NOMO-1 (cell line): Measurements from ENCODE around the gene PM20D2.

Source experiments
- DNase-seq, 2 experiments: peaks; one replicate each; lab custom pipeline; 2025; ENCODE audit not compliant: unreplicated experiment in 2 of 2; lab: John Stamatoyannopoulos, UW

PM20D2 gene

DNA sequence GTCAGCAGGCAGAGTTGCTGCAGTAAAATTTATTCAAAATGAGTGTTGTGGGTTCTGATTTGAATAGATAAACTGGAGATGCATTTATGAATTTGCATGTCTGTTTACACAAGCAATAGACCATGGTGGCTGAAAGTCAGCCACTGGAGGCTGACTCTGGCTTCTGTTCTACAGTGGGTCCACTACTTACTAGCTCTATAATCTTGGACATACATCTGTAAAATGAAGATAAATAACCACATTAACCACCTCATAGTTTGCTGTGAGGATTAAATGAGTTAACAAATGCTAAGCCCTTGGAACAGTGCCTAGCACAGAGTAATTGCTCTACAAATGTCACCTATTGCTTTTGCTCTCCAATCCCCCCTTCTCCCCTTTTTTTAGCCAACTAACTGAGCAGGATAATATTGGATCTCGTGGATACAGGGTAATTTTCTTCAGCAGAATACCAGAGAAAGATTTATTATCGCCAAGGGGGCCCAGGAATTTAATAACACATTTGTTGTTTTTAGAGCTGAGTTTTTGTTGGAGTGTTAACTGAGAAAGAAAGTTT lies 1.4 kb upstream of the PM20D2 start:
- DNase-seq = no peak

DNA sequence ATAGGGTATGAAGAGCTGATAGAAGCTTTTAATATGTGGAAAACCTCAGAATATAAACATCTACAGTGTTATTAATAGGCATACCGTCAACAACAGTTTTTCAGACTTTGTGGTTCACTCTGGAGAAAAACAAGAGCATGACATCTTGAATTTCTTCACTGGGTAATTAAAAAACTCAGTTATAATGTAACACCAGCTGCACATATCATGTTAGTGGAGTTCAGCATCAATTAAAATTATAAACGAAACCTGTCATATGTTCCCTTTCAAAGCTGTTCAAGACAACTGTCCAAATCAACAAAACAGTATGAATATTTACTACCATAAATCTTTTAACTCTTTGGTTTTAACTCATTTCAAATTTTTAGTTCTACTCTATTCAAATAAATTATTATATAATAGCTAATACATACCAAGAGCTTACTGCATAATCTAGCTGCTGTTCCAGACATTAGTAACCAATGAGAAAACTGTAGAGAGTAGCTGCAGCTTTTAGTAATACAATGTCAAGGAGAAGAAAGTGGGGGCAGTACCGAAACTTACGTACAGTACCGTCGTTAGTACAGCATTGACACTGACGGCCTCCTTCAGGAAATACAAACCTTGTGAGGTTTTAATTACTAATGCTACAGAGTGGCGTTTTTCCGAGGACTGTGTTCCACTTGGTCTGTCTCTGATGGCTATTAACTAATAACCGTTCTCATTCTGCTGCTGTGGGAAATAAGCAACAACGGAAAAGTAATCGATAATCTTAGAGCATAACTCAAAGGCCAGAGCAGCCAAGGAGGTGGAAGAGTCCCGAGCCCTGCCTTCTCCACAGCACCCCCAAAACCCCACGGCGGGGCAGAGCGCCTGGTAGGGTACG lies 532 bp upstream of the PM20D2 start:
- DNase-seq = peak; percentile 40 to 75

DNA sequence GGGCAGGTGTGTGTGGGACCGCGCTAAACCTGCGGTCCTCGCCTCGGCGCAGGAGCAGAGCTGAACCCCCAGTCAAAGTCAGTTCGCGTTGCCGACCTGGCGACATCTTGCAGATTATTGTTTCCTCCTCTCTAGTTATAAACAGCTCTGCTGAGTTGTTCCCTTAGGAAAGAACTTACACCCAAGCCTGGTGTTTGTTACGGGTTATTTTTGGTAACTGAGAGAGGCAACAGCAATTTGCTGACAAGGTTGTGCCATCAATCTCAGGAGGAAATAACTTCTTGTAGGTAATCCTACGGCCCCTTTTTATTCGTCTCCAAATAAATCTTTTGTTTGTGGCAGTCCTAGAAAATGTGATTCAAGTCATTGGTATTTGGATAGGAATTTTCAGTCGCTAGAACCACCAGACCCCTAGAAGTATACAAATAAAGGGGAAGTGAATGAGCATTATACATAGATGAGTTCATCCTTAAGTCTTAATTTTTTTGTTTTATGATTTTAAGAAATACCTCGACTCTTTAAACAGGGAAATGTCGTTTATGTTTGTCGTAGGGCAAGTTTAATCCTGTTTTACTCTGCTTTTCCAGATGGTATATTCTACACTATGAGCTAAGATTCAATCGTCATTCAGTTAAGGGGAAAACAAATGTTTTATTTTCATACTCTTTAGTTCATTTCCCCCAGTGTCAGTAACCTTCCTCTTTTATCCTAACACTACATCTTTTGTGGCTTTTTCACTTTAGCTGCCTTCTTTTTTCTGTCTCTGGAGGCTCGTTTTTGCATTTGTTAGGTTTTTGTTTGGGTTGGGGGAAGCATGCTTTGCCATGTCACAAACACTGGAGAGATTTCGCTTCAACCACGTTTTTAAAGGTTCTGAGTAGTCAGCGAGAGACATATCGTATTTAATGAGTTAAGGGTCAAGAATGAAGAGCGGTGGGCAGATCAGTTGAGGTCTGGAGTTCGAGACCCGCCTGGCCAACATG lies 1.2 kb downstream of the PM20D2 start:
- DNase-seq = peak in 1 of 2 experiments; percentile 56

DNA sequence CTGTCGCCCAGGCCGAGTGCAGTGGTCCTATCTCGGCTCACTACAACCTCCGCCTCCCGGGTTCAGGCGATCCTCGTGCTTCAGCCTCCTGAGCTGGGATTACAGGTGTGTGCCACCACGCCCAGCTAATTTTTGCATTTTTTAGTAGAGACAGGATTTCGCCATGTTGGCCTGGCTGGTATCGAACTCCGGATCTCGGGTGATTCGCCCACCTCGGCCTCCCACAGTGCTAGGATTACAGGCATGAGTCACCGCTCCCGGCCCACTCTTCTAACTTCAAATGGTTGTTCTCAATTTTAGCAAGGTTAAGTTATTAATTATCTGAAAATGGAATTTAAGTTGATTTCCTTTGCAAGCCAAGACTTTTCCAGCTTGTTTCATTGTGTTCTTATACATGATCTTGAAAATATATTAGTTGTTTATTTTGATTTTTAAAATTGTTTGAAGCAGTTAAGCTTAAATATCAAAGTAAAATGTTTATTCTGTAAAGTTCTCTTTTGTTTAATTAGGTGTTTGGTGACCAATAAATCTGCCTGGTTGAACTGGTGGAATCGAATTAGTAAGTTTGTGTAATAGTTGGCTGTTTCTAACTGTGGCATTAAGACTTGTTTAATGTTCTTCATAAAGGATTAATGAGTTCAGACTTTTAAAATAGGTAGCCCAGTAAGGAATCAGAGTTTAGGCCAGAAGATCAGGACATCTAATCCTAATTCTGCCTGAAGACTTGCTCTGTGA lies 2.3 kb downstream of the PM20D2 start:
- DNase-seq = no peak

DNA sequence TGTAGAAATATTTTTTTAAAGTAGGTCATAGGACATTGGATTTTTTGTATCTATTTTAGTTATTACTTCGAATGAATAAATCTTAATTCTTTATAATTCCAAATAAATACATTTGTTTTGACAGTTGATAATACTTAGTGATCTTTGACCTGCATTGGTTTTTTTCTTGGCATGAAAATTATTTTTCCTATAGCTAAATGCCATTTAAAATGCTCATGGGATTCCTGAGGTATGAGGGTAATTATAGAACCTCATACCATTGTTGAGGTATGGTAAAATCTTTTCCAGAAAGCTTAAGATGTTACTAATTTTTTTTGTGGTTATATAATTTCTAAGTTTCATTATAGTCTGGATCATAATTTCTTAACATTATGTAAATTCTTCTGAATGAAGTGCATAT lies 8.3 kb downstream of the PM20D2 start:
- no peak for DNase-seq

DNA sequence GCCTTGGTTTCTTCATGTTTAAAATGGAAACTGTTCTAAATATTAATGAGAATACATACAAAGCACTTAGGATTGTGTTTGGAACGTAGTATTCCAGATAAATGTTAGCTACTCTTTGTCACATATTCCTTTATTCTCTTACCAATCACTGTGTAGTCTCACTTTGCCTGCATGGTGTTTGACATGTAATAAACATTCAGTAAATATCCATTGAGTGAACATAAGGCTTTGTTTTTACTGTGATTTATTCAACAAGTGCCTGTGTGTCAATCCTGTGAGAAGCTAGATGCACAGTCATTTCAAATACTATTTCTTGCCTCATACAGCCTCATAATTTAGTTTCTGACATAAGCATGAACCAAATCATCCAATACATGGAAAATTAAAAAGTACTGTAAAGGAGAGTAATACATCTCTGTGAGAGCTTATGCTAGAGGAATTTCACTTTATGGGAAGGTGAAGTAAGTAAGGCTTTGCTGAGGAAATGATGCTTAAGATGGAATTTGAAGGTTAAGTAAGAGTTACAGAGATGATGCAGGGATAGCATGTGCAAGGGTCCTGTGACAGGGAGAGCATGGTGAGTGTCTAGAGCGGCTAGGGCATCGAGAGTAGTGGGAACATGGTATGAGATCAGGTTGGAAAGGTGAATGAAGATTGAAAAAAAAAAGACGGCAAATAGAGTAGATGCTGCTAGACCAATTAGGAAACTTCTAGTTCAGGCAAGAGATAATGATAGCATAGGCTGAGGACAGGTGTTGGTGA lies 14.7 kb downstream of the PM20D2 start:
- DNase-seq = no peak

DNA sequence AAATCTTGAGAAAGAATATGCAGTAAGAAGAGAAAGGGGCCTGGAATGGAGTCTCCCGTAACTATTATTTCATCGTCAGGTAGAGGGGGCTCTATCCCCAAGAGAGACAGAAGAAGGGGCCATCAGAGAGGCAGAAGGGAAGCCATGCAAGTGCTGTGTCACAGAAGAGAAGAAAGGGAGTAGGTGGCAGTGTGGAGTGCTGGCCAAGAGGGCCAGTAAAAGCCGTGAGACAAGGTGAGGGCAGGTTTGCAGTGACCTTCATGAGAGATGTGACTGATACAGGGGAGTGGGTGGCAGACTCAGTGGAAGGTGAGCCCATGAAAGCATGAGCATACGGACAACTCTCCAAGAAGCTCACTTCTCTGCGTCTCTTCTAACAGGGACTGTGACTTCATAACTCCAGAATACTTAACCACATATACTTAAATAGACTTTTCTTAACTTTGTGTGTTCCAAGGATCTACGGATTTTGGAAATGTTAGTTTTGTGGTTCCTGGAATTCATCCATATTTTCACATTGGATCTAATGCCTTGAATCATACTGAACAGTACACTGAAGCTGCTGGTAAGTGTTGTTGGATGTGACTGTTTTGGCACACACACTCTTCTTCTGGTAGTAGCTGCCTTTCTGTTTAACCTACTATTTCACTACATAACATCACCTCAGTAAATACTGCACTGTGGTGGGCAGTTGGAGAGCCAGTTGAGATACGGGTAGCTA lies 15.6 kb downstream of the PM20D2 start:
- no peak for DNase-seq

DNA sequence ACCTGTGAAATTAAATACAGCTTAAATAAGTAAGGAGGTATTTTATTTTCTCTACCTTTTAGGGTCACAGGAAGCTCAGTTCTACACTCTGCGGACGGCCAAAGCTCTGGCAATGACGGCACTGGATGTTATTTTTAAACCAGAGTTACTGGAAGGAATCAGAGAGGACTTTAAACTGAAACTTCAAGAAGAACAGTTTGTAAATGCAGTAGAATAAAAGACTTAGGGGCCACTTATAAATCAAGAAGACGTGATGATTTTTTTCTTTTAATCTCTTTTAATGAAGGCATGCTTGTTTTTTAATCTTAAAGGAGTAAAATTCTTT lies 16.2 kb downstream of the PM20D2 start:
- DNase-seq = no peak

DNA sequence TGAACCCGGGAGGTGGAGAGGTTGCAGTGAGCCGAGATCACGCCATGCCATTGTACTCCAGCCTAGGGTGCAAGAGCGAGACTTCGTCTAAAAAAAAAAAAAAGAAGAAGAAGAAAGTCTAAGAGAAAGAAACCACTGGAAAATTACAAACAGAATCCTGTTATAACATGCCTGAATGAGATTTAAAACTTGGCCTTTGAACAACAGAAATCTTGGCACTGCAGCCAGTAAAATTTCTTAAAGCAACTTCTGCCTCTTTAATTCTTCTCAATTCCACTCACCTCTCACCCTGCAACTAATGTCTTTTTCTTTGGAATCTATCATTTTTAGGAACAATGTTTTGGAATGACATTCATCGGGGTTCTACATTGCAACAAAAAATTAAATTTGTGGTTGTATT lies 26.3 kb downstream of the PM20D2 start:
- no peak for DNase-seq

DNA sequence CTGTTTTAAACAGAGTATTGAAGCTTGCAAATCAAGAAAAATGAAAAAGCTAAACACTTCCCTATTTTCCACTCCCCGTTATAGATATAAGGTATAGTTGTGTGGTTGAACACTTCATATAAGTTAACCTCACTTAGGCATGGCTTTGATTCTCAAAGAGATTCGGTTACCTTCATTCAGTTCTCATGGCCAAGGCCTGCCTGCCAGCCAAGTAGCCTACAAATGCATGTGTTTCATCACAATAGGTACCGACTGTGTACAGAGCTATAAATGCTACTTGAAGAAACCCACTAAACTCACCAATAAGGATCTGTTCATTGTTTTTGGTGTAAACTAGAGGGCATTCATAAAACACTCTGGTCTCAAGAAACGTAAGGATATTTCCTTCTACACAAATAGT lies 27.8 kb downstream of the PM20D2 start:
- no peak for DNase-seq

DNA sequence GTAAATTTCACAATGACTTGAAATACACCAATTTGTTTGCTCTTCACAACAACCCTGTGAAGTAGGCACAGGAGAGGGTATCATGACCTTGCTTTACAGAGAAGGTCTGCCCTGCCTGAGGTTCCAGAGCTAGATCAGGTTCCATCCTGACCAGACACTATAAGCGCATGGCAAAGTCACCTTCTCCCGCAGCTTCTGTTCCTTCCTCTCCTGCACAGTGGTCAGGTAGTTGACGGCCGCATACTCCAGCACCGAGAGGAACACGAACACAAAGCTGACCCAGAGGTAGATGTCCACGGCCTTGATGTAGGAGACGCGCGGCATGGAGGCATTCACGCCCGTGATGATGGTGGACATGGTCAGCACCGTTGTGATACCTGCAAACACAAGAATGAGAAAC lies 34.3 kb downstream of the PM20D2 start:
- DNase-seq = no peak

DNA sequence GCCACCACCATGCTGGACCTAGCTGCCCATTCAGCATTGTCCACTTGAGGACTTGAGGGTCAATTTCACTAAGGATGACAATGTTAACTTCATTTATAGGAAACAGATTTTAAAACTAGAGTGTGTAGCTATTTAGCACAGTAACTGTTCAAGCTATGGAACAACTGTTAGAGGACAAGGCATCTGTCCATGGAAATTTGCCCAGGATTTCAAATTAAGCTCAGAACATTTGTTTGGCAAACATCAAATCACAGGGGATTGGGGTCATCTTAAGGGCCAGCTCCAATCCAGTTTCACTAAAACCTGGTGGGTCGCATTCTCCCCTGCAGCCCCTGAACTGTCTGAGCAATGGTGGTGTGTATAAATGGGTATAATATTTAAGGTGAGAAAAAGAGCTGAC lies 35.1 kb downstream of the PM20D2 start:
- no peak for DNase-seq

DNA sequence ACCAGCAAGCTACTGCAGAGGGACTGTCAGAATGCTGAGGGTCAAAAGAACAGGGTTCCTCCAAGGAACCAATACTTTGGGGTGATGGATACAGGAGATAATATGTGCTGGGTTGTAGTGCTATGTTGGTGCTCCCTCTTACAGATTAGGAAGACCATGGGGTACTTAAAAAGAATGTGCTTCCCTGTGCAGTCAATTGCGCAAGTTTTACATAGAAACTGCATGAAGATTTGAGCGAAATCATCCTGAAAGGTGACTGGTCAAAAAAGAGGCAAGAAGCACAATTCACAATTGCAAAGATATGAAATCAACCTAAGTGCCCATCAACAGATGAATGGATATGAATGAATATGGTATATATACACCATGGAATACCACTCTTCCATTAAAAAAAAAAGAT lies 37.4 kb downstream of the PM20D2 start:
- DNase-seq = no peak

DNA sequence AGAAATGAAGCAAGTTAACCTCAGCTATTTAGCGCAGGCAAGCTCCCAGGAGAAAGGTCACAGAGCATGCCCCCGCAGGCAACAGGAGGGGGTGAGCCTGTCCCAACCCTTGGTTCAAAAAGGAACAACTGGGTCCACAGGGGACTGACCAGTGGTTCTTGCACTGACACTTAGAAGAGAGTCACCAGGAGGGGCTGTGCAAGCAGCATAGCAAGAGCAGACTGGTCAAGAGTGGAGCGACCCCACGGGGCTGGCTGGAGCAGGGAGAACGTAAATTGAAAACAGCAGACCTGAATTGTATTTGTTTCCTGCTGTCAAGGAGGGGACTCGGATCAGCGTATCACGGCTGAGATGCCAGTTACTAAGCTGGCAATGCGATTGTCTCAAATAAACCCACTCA lies 38.5 kb downstream of the PM20D2 start:
- DNase-seq = no peak

DNA sequence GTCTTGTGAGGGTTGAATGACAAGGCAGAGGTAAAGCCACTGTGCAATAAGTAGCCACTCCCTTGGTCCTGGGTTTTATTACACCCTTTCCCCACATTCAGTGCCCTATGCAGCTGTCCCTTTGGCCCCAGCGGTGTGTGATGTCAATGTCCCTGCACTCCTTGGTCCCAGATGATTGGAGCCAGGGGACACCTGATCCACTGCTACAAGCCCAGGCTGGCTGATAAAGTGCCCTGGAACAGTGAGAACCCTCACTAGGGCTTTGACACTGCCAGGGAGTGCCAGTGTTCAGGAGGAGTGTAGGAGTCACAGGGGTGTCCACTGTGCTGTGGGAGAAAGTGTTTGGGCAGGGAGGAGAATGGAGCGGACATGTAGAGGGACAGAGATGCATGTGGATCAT lies 40.9 kb downstream of the PM20D2 start:
- no peak for DNase-seq

DNA sequence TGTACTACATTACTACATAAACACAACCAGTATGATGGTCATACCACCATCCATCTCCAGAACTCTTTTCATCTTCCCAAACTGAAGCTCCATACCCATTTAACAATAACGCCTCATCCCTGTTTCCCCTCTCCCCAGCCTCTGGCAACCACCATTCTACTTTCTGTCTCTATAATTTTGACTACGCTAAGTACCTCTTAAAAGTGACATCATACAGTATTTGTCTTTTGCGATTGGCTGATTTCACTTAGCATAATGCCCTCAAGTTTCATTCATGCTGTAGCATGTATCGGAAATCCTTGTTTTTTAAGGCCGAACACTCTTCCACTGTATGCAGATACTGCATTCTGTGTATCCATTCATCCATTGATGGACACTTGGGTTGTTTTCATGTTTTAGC lies 41.6 kb downstream of the PM20D2 start:
- DNase-seq = no peak

DNA sequence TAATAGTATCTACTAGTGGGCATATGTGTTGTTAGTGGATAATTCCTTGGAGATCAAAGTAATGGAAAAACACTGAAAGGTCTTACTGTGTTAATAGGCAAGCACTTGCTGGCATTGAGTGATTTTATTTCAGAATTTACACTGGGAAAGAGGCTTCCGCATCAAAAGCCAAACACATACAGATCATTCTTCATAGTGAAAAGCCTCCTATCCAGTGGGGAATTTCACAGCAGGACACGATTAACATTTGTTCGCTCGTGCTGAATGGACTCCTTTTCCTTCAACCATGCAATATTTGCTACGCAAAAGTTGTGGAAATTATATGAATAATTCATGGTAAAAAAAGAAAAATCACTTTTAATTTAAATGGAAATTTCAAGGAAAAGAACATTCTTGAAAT lies 44.9 kb downstream of the PM20D2 start:
- no peak for DNase-seq

DNA sequence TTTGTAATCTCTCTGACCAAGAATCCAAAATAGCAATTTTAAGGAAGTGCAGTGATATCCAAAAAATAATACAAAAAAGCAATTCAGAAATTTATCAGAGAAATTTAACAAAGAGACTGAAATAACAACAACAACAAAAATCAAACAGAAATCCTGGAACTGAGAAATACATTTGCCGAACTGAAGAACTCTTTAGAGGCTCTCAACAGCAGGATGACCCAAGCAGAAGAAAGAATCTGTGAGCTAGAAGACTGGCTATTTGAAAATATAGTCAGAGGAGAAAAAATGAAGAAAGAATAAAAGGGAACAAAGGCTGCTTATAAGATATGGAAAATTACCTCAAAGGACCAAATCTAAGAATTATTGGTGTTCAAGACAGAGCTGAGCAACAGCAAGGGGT lies 48.7 kb downstream of the PM20D2 start:
- DNase-seq = no peak

DNA sequence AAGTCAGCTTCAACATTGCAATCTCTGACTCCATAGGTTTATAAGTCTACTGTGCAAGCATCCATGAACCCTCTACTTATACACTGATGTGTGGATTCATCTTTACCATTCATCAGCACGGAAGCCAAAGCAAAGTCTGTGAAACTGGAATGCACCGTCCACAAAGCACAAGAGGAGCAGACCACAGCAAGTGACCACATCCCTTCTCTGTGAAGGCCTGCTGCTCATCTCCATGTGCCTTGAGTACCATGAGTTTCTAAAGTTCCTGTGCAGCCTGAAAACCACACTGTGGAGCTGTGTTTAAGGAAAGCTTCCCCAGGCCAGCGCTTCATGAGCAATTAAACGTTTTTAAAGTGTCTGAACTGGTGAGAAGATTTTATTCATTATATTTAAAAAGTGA lies 51.3 kb downstream of the PM20D2 start:
- no peak for DNase-seq

DNA sequence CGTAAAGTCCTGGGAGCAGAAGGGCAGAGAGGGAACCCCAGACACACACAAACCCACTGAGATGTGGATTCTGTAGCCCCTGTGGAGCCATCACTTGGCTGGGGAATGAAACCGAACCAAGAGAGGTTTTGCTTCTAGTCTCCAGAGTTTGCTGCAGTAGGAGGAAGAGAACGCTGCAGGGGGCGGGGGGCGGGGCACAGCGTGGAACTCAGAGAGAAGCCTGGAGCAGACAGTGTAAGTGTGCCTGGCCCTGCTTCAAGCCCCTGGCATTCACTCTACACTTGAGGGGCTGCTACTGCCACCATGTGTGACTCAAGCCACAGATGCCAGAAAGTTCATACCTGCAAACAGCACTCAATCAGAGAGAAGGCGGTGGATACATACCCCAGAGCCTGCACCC lies 52.4 kb downstream of the PM20D2 start:
- DNase-seq = no peak
